ENCODE results near the gene FUBP3. TPM values are rescaled to one million over a fixed set of nuclear protein-coding genes. Genes with fewer than 3 reads are reported as not detected.

FUBP3 gene
- polyA plus RNA-seq, 1 of the 3 experiments (the other 2 are of a cell fraction), result 55.1 TPM

DNA sequence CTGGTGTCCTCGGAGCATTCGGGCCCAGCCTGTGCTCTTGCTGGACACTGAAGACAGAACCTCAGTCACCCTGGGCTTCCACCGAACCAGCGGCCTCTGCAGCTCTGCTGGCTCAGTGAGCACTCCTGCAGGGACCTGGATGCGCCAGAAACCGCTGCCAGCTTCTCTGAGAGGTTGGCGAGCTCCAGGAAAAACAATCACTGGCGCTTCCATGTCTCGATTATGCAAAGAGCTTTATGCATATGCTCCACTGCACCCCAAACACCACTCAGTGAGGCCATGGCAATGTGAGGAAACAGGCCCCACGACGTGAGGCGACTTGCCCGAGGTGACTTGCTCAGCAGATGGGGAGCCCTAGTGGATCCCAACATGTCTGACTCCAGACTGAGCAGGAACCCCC is 96.0 kb downstream of the FUBP3 start:
- WGBS (ENCODE audit: low lambda C conversion rate), result 81% methylated on average over 7 of the region's 13 CpGs
- Histone ChIP-seq H3K4me3 (ENCODE audit: low read depth in 2 of 2, low read length in 1 of 2) (no peak overlapping the region), H4K20me1 (ENCODE audit: insufficient read depth) (no peaks in the 10 kb centered on the region), H3K9me3 (no peaks in the 10 kb centered on the region), H3K36me3 (replicated peaks in 1 of 2; ENCODE audit: control insufficient read depth in 1 of 2, insufficient read depth in 2 of 2, low read length in 1 of 2) (no peaks in the 10 kb centered on the region), H3K27ac (ENCODE audit: low read depth in 2 of 2, low read length in 1 of 2) (no peak overlapping the region), H3K9me2 (no peaks in the 10 kb centered on the region), H3K4me1 (ENCODE audit: control insufficient read depth in 1 of 2, insufficient read depth in 2 of 2, low read depth in 1 of 2, low read length in 1 of 2) (peaks cover 0 to 2% of the 10 kb centered on the region in 2 experiments; a peak in 1 of 4 replicates), H3K79me2 (ENCODE audit: insufficient read depth) (no peaks in the 10 kb centered on the region), H3K9ac (no peak overlapping the region), H2AFZ (ENCODE audit: low read depth) (no peak overlapping the region), H3K27me3 (ENCODE audit: insufficient read depth) (no peaks in the 10 kb centered on the region), H3K4me2 (no peak overlapping the region), H3F3A (replicated peaks; ENCODE audit: insufficient read depth) (no peaks in the 10 kb centered on the region)
- CTCF ChIA-PET, result interaction anchor here (1.0 kb wide), 1 partner anchor 13 kb away, joined by 3 read pairs; no protein-coding TSS in a partner anchor
- TF ChIP-seq, protein P1, sequence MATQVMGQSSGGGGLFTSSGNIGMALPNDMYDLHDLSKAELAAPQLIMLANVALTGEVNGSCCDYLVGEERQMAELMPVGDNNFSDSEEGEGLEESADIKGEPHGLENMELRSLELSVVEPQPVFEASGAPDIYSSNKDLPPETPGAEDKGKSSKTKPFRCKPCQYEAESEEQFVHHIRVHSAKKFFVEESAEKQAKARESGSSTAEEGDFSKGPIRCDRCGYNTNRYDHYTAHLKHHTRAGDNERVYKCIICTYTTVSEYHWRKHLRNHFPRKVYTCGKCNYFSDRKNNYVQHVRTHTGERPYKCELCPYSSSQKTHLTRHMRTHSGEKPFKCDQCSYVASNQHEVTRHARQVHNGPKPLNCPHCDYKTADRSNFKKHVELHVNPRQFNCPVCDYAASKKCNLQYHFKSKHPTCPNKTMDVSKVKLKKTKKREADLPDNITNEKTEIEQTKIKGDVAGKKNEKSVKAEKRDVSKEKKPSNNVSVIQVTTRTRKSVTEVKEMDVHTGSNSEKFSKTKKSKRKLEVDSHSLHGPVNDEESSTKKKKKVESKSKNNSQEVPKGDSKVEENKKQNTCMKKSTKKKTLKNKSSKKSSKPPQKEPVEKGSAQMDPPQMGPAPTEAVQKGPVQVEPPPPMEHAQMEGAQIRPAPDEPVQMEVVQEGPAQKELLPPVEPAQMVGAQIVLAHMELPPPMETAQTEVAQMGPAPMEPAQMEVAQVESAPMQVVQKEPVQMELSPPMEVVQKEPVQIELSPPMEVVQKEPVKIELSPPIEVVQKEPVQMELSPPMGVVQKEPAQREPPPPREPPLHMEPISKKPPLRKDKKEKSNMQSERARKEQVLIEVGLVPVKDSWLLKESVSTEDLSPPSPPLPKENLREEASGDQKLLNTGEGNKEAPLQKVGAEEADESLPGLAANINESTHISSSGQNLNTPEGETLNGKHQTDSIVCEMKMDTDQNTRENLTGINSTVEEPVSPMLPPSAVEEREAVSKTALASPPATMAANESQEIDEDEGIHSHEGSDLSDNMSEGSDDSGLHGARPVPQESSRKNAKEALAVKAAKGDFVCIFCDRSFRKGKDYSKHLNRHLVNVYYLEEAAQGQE (IDR thresholded peaks at IDR 0.05; ENCODE audit: low read depth, low read length), result no peak
- no peak for TF ChIP-seq EZH2phosphoT487 (IDR thresholded peaks at IDR 0.05; ENCODE audit: borderline replicate concordance, low read depth)
- TF ChIP-seq RFX5 (IDR thresholded peaks at IDR 0.05; ENCODE audit: low read length), result no peak
- TF ChIP-seq RXRA (IDR thresholded peaks at IDR 0.05; ENCODE audit: borderline replicate concordance, low read depth), result no peak
- TF ChIP-seq NFIC (IDR thresholded peaks at IDR 0.05; ENCODE audit: borderline replicate concordance), result no peak
- no peak for TF ChIP-seq SMC3 (IDR thresholded peaks at IDR 0.05; ENCODE audit: low read depth, low read length)
- no peak for TF ChIP-seq USF1 (IDR thresholded peaks at IDR 0.05; ENCODE audit: borderline replicate concordance, low read depth)
- TF ChIP-seq GABPA (IDR thresholded peaks at IDR 0.05; ENCODE audit: low read depth), result no peak
- no peak for TF ChIP-seq MXI1 (IDR thresholded peaks at IDR 0.05; ENCODE audit: low read depth, low read length)
- no peak for TF ChIP-seq YY1 (IDR thresholded peaks at IDR 0.05; ENCODE audit: low read depth)
- TF ChIP-seq, protein P2, sequence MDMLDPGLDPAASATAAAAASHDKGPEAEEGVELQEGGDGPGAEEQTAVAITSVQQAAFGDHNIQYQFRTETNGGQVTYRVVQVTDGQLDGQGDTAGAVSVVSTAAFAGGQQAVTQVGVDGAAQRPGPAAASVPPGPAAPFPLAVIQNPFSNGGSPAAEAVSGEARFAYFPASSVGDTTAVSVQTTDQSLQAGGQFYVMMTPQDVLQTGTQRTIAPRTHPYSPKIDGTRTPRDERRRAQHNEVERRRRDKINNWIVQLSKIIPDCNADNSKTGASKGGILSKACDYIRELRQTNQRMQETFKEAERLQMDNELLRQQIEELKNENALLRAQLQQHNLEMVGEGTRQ (IDR thresholded peaks at IDR 0.05; ENCODE audit: borderline replicate concordance, low read depth, low read length), result no peak
- no peak for TF ChIP-seq MAX (IDR thresholded peaks at IDR 0.05; ENCODE audit: low read depth)
- TF ChIP-seq TEAD4 (IDR thresholded peaks at IDR 0.05; ENCODE audit: borderline replicate concordance, insufficient read depth), result no peak
- no peak for TF ChIP-seq EP300 (IDR thresholded peaks at IDR 0.05; ENCODE audit: borderline replicate concordance in 1 of 2, low read depth in 1 of 2, low read length in 1 of 2)
- TF ChIP-seq NRF1 (IDR thresholded peaks at IDR 0.05; ENCODE audit: low read depth, low read length), result no peak
- no peak for DNase-seq
- POLR2A ChIA-PET, result no interaction called here
